GM23338 (cell line): ENCODE measurements around the gene DLST.
"Not testable (repeated sequence)": the region's sequence is repeated elsewhere in the genome, so short reads cannot be mapped to it uniquely, and the experiment has no call there.

ENCODE experiments used
- ETS1 ChIP-seq: IDR thresholded peaks from 2 replicates; pipeline ENCODE4 v1.6.1; 2016; ENCODE audit warnings: antibody characterized with exemption
- EZH2 ChIP-seq: fragments of 200-600 bp; sonication (generic); IDR thresholded peaks from one replicate; pipeline ENCODE4 v1.8.0; 2017; ENCODE audit warnings: antibody characterized with exemption, mild to moderate bottlenecking, low read depth; ENCODE audit not compliant: unreplicated experiment
- POLR2AphosphoS5 ChIP-seq: IDR thresholded peaks from 2 replicates; pipeline ENCODE4 v1.6.1; 2016; ENCODE audit warnings: antibody characterized with exemption, low read depth
- REST ChIP-seq: IDR thresholded peaks from one replicate; pipeline ENCODE4 v1.6.1; 2018; ENCODE audit warnings: antibody characterized with exemption; ENCODE audit not compliant: unreplicated experiment
- ZNF114 ChIP-seq: fragments of 250-450 bp; sonication (Bioruptor Pico); IDR thresholded peaks from 2 replicates; pipeline ENCODE4 v1.5.0; 2020; ENCODE audit warnings: mild to moderate bottlenecking, moderate library complexity
- TF ChIP-seq, protein P1 (sequence below), 2 experiments: fragments of 200-600 bp in 1 of 2; sonication (generic) in 1 of 2; conservative IDR thresholded peaks; 2 replicates each; pipeline versions ENCODE4 v1.5.1 to v1.6.1; 2016 to 2017; ENCODE audit warnings: antibody characterized with exemption in 2 of 2, low read depth in 2 of 2, mild to moderate bottlenecking in 2 of 2, moderate library complexity in 1 of 2

GRCh38 chr14:74932936-74933335, 51.2 kb downstream of the DLST start:
- not testable (repeated sequence) for TF ChIP-seq POLR2AphosphoS5, ZNF114, EZH2, REST, ETS1
- TF ChIP-seq, protein P1, sequence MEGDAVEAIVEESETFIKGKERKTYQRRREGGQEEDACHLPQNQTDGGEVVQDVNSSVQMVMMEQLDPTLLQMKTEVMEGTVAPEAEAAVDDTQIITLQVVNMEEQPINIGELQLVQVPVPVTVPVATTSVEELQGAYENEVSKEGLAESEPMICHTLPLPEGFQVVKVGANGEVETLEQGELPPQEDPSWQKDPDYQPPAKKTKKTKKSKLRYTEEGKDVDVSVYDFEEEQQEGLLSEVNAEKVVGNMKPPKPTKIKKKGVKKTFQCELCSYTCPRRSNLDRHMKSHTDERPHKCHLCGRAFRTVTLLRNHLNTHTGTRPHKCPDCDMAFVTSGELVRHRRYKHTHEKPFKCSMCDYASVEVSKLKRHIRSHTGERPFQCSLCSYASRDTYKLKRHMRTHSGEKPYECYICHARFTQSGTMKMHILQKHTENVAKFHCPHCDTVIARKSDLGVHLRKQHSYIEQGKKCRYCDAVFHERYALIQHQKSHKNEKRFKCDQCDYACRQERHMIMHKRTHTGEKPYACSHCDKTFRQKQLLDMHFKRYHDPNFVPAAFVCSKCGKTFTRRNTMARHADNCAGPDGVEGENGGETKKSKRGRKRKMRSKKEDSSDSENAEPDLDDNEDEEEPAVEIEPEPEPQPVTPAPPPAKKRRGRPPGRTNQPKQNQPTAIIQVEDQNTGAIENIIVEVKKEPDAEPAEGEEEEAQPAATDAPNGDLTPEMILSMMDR (conservative IDR thresholded peaks at IDR 0.05; ENCODE audit: low read depth in 2 of 2): not testable (repeated sequence)
